HCT116 (cell line): ENCODE measurements around the gene SLC4A5. TPM values are rescaled to one million over a fixed set of nuclear protein-coding genes. Genes with fewer than 3 reads are reported as not detected.

Source experiments
- ATAC-seq: fragments of 200-7000 bp; cut with Tn5 transposase; 2 replicates; pipeline ENCODE4 v1.9.1; 2020; ENCODE audit warnings: mild to moderate bottlenecking, moderate library complexity
- BruUV-seq: library from RNA; stranded (reverse); fragments of 400-500 nt; replicated peaks from 2 replicates; lab custom pipeline; 2021; lab: Mats Ljungman, UMichigan
- CTCF ChIA-PET: fragments of 300-600 bp; sonication (Branson Sonifier 250); formaldehyde crosslinking; loops from one replicate; lab custom pipeline; 2021; ENCODE audit warnings: antibody characterized with exemption; lab: Charles Lee
- POLR2A ChIA-PET: fragments of 300-600, 350-600 bp; sonication (Branson Sonifier 250); formaldehyde crosslinking; loops from one replicate; lab custom pipeline; 2021; ENCODE audit warnings: antibody characterized with exemption; lab: Charles Lee
- RAD21 ChIA-PET, 2 experiments: fragments of 300-600 bp; sonication (Branson Sonifier 250); formaldehyde crosslinking; loops; one replicate each; lab custom pipeline; 2023; ENCODE audit warnings: low total read pairs in 2 of 2; ENCODE audit not compliant: uncharacterized antibody in 2 of 2, unreplicated experiment in 2 of 2, low non-redundant PET in 1 of 2; lab: Charles Lee
- DNase-seq: peaks from one replicate; pipeline ENCODE4 v3.0.0-alpha.2; 2010; ENCODE audit warnings: low read depth, low spot score
- H2AFZ ChIP-seq: fragments of 200-600 bp; shearing (Covaris generic), sonication (generic); 2 replicates; pipeline ENCODE4 v1.6.1; 2017; ENCODE audit warnings: low read depth, mixed run types, mixed read lengths, antibody characterized with exemption, low read length; ENCODE audit not compliant: poor library complexity, severe bottlenecking
- H3K27ac ChIP-seq: 2 replicates; pipeline ENCODE4 v1.5.1; 2012; ENCODE audit warnings: low read depth, low read length
- H3K27me3 ChIP-seq: fragments of 200-600 bp; sonication (generic); 2 replicates; pipeline ENCODE4 v1.6.1; 2016; ENCODE audit warnings: mixed run types, low read length, mixed read lengths; ENCODE audit not compliant: insufficient read depth
- H3K36me3 ChIP-seq, 2 experiments: fragments of 200-500 bp in 1 of 2; fragments of 200-600 bp in 1 of 2; sonication (Bioruptor generic) in 1 of 2; sonication (generic) in 1 of 2; 2 replicates each; pipeline versions ENCODE4 v1.5.1 to v1.6.1; 2014 to 2016; ENCODE audit warnings: low read length in 2 of 2, inconsistent platforms in 1 of 2, mixed read lengths in 1 of 2, mixed run types in 1 of 2; ENCODE audit not compliant: insufficient read depth in 2 of 2, control insufficient read depth in 1 of 2
- H3K4me1 ChIP-seq, 2 experiments: fragments of 200-600 bp in 1 of 2; sonication (generic) in 1 of 2; 2 replicates each; pipeline versions ENCODE4 v1.5.1 to v1.6.1; 2012 to 2017; ENCODE audit warnings: low read length in 2 of 2, inconsistent platforms in 1 of 2, mild to moderate bottlenecking in 1 of 2, mixed read lengths in 1 of 2, mixed run types in 1 of 2, moderate library complexity in 1 of 2; ENCODE audit not compliant: insufficient read depth in 2 of 2, control insufficient read depth in 1 of 2
- H3K4me2 ChIP-seq: fragments of 200-600 bp; sonication (generic); 2 replicates; pipeline ENCODE4 v1.6.1; 2017; ENCODE audit warnings: mixed run types, low read length, mixed read lengths
- H3K4me3 ChIP-seq, 2 experiments: fragments of 200-600 bp in 1 of 2; sonication (generic) in 1 of 2; replicated peaks in 1 of 2; 2 replicates each; pipeline ENCODE4 v1.5.1; 2011 to 2016; ENCODE audit warnings: low read length in 2 of 2, control low read depth in 1 of 2, low read depth in 1 of 2, mild to moderate bottlenecking in 1 of 2, mixed read lengths in 1 of 2, mixed run types in 1 of 2
- H3K79me2 ChIP-seq: fragments of 200-600 bp; sonication (generic); 2 replicates; pipeline ENCODE4 v1.6.1; 2017; ENCODE audit warnings: mild to moderate bottlenecking, mixed run types, low read length, moderate library complexity, mixed read lengths; ENCODE audit not compliant: insufficient read depth
- H3K9ac ChIP-seq: fragments of 200-600 bp; sonication (generic); 2 replicates; pipeline ENCODE4 v1.6.1; 2016; ENCODE audit warnings: low read length, mixed read lengths
- H3K9me2 ChIP-seq: fragments of 200-600 bp; sonication (generic), shearing (Covaris generic); 2 replicates; pipeline ENCODE4 v1.6.1; 2017; ENCODE audit warnings: mixed run types, mild to moderate bottlenecking, moderate library complexity; ENCODE audit not compliant: insufficient read depth
- H3K9me3 ChIP-seq, 2 experiments: fragments of 200-500 bp in 1 of 2; fragments of 200-600 bp in 1 of 2; sonication (Bioruptor generic) in 1 of 2; sonication (generic) in 1 of 2; 2 replicates each; pipeline ENCODE4 v1.6.1; 2014 to 2017; ENCODE audit warnings: low read length in 2 of 2, mixed read lengths in 2 of 2, inconsistent platforms in 1 of 2, low read depth in 1 of 2, mild to moderate bottlenecking in 1 of 2, mixed run types in 1 of 2, moderate library complexity in 1 of 2; ENCODE audit not compliant: control insufficient read depth in 1 of 2, insufficient read depth in 1 of 2
- H4K20me1 ChIP-seq: fragments of 200-600 bp; sonication (generic), shearing (Covaris generic); 2 replicates; pipeline ENCODE4 v1.6.1; 2017; ENCODE audit warnings: mixed run types, mild to moderate bottlenecking, moderate library complexity; ENCODE audit not compliant: insufficient read depth
- ATF3 ChIP-seq: IDR thresholded peaks from 2 replicates; pipeline ENCODE4 v1.6.1; 2012
- CBX3 ChIP-seq: IDR thresholded peaks from 2 replicates; pipeline ENCODE4 v1.6.1; 2012; ENCODE audit warnings: low read depth
- CTCF ChIP-seq, 3 experiments: fragments of 200-600 bp in 1 of 3; sonication (generic) in 1 of 3; IDR thresholded peaks in 2 of 3; conservative IDR thresholded peaks in 1 of 3; 2 replicates each; pipeline ENCODE4 v1.5.1; 2012 to 2017; ENCODE audit warnings: low read depth in 2 of 3, low read length in 2 of 3, antibody characterized with exemption in 1 of 3, borderline replicate concordance in 1 of 3, control low read depth in 1 of 3, mild to moderate bottlenecking in 1 of 3, mixed read lengths in 1 of 3, mixed run types in 1 of 3, moderate library complexity in 1 of 3; ENCODE audit not compliant: insufficient read depth in 1 of 3
- EGR1 ChIP-seq: IDR thresholded peaks from 2 replicates; pipeline ENCODE4 v1.6.1; 2012; ENCODE audit warnings: low read depth
- ELF1 ChIP-seq: IDR thresholded peaks from 2 replicates; pipeline ENCODE4 v1.6.1; 2012; ENCODE audit warnings: low read depth, borderline replicate concordance
- EZH2phosphoT487 ChIP-seq: fragments of 200-600 bp; IDR thresholded peaks from 2 replicates; pipeline ENCODE4 v1.6.1; 2018; ENCODE audit warnings: antibody characterized with exemption, borderline replicate concordance
- MAX ChIP-seq: IDR thresholded peaks from 2 replicates; pipeline ENCODE4 v1.6.1; 2012
- POLR2A ChIP-seq: IDR thresholded peaks from 2 replicates; pipeline ENCODE4 v1.7.0; 2011; ENCODE audit warnings: borderline replicate concordance; ENCODE audit not compliant: insufficient read depth, insufficient read length; ENCODE audit errors: extremely low read depth
- RAD21 ChIP-seq: IDR thresholded peaks from 2 replicates; pipeline ENCODE4 v1.6.1; 2012; ENCODE audit warnings: low read depth, mild to moderate bottlenecking
- SIN3A ChIP-seq: IDR thresholded peaks from 2 replicates; pipeline ENCODE4 v1.6.1; 2012; ENCODE audit warnings: low read depth
- SP1 ChIP-seq: IDR thresholded peaks from 2 replicates; pipeline ENCODE4 v1.6.1; 2012; ENCODE audit warnings: low read depth
- SRF ChIP-seq: IDR thresholded peaks from 2 replicates; pipeline ENCODE4 v1.6.1; 2012; ENCODE audit warnings: low read depth
- TCF7L2 ChIP-seq: IDR thresholded peaks from 2 replicates; pipeline ENCODE4 v1.7.0; 2011; ENCODE audit warnings: borderline replicate concordance, inconsistent platforms; ENCODE audit not compliant: insufficient read depth, insufficient read length; ENCODE audit errors: extremely low read depth
- YY1 ChIP-seq: IDR thresholded peaks from 2 replicates; pipeline ENCODE4 v1.6.1; 2011; ENCODE audit warnings: low read length, low read depth, moderate library complexity, mild to moderate bottlenecking; ENCODE audit not compliant: insufficient replicate concordance; ENCODE audit errors: extremely low read depth
- ZBTB33 ChIP-seq: IDR thresholded peaks from 2 replicates; pipeline ENCODE4 v1.6.1; 2011; ENCODE audit warnings: mild to moderate bottlenecking, low read length, moderate library complexity; ENCODE audit not compliant: insufficient replicate concordance; ENCODE audit errors: extremely low read depth
- ZFX ChIP-seq: fragments of 450-650 bp; IDR thresholded peaks from 2 replicates; pipeline ENCODE4 v1.6.1; 2017
- intact Hi-C: fragments of 100-400 bp; cut with micrococcal nuclease; formaldehyde crosslinking; loops from 2 replicates; pipeline ENCODE4 v1.10.0; 2022
- total RNA-seq: library from RNA; stranded (reverse); gene quantifications from one replicate; pipeline ENCODE4 v1.2.1, GENCODE V29; 2021; ENCODE audit not compliant: unreplicated experiment

Gene SLC4A5
- total RNA-seq, 1 experiment from 2014 or later: 0.91 TPM

- no peaks in the 10 kb centered on the region for H3K9me2 ChIP-seq
- peak overlapping the region; percentile 30; the same call in 1 of the 2 replicates for H3K27ac ChIP-seq
- H3K4me2 ChIP-seq: no peak overlapping the region
- no peak overlapping the region for H3K9ac ChIP-seq
- POLR2A ChIA-PET: no interaction called here
- no peak overlapping the region for H2AFZ ChIP-seq
- H3K9me3 ChIP-seq: no peaks in the 10 kb centered on the region
- no peak overlapping the region for H3K4me3 ChIP-seq
- RAD21 ChIA-PET: no interaction called here
- H4K20me1 ChIP-seq: peaks cover 19% of the 10 kb centered on the region; the same call in 1 of the 2 replicates
- no peaks in the 10 kb centered on the region for H3K27me3 ChIP-seq
- DNase-seq: no peak
- peaks cover 10 to 11% of the 10 kb centered on the region in 2 experiments; a peak in 3 of 4 replicates for H3K4me1 ChIP-seq
- no TSS peak for BruUV-seq
- H3K79me2 ChIP-seq: peaks cover 94% of the 10 kb centered on the region
- no peak for ATAC-seq
- intact Hi-C loops: no loop called here
- CTCF ChIA-PET: no interaction called here
- TF ChIP-seq YY1 (no peak), SRF (no peak), ZBTB33 (no peak), EGR1 (no peak), ELF1 (no peak), EZH2phosphoT487 (no peak), CBX3 (no peak), POLR2A (no peak), MAX (no peak)
- H3K36me3 ChIP-seq: peaks cover 39 to 56% of the 10 kb centered on the region in 2 experiments
Measured at GRCh38 chr2:74205596-74205995, 137.6 kb downstream of the SLC4A5 start.

GRCh38 chr2:74205113-74205512, 138.1 kb downstream of the SLC4A5 start:
- ChIA-PET POLR2A (no interaction called here), RAD21 (no interaction called here), CTCF (no interaction called here)
- Histone ChIP-seq H3K27ac (no peak overlapping the region), H3K36me3 (peaks cover 38 to 52% of the 10 kb centered on the region in 2 experiments), H3K4me1 (peaks cover 14% of the 10 kb centered on the region in 2 experiments; a peak in 3 of 4 replicates), H3K4me3 (no peak overlapping the region), H3K4me2 (no peak overlapping the region), H3K27me3 (no peaks in the 10 kb centered on the region), H2AFZ (no peak overlapping the region), H3K9ac (no peak overlapping the region), H3K9me3 (no peaks in the 10 kb centered on the region), H3K79me2 (peaks cover 96% of the 10 kb centered on the region), H4K20me1 (peaks cover 23% of the 10 kb centered on the region; the same call in 1 of the 2 replicates), H3K9me2 (no peaks in the 10 kb centered on the region)
- DNase-seq: no peak
- intact Hi-C loops: no loop called here
- BruUV-seq: no TSS peak
- no peak for ATAC-seq
- TF ChIP-seq SP1 (no peak), CTCF (IDR thresholded peaks at IDR 0.05 in 2 of 3, conservative IDR thresholded peaks at IDR 0.05 in 1 of 3; ENCODE audit: borderline replicate concordance in 1 of 3, insufficient read depth in 1 of 3, low read depth in 2 of 3, low read length in 2 of 3) (no peak), POLR2A (no peak), MAX (no peak), YY1 (no peak), ZFX (no peak), SIN3A (no peak), RAD21 (no peak), SRF (no peak), EGR1 (no peak), CBX3 (no peak), TCF7L2 (no peak), ATF3 (no peak)
